H9 (cell line): ENCODE measurements around the gene WAPL. TPM values are rescaled to one million over a fixed set of nuclear protein-coding genes. Genes with fewer than 3 reads are reported as not detected.

Experiments
- DNase-seq: peaks from one replicate; pipeline ENCODE4 v3.0.0-alpha.2; 2017
- H2AFZ ChIP-seq: one replicate; pipeline ENCODE4 v1.6.1; 2013; ENCODE audit warnings: mild to moderate bottlenecking, low read length, control low read depth, moderate library complexity
- H2AK5ac ChIP-seq: 2 replicates; pipeline ENCODE4 v1.6.1; 2013; ENCODE audit warnings: low read length, control low read depth, mixed read lengths; ENCODE audit not compliant: insufficient read length
- H2BK120ac ChIP-seq: one replicate; pipeline ENCODE4 v1.6.1; 2013; ENCODE audit warnings: low read depth, mild to moderate bottlenecking, low read length, control low read depth, inconsistent platforms; ENCODE audit not compliant: poor library complexity, severe bottlenecking
- H2BK12ac ChIP-seq: 2 replicates; pipeline ENCODE4 v1.6.1; 2013; ENCODE audit warnings: low read length, control low read depth, mixed read lengths, low read depth; ENCODE audit not compliant: insufficient read length
- H2BK15ac ChIP-seq: 2 replicates; pipeline ENCODE4 v1.6.1; 2013; ENCODE audit warnings: low read depth, low read length, control low read depth
- H2BK20ac ChIP-seq: one replicate; pipeline ENCODE4 v1.6.1; 2013; ENCODE audit warnings: low read depth, mild to moderate bottlenecking, low read length, control low read depth, inconsistent platforms; ENCODE audit not compliant: poor library complexity, severe bottlenecking
- H2BK5ac ChIP-seq: 2 replicates; pipeline ENCODE4 v1.6.1; 2013; ENCODE audit warnings: low read length, control low read depth, mixed read lengths; ENCODE audit not compliant: insufficient read length
- H3K14ac ChIP-seq: 2 replicates; pipeline ENCODE4 v1.6.1; 2013; ENCODE audit warnings: low read length, control low read depth; ENCODE audit not compliant: insufficient read depth
- H3K18ac ChIP-seq: 2 replicates; pipeline ENCODE4 v1.6.1; 2013; ENCODE audit warnings: low read depth, mild to moderate bottlenecking, mixed read lengths, low read length, control low read depth; ENCODE audit not compliant: insufficient read length
- H3K23ac ChIP-seq: 2 replicates; pipeline ENCODE4 v1.6.1; 2013; ENCODE audit warnings: low read length, control low read depth, mixed read lengths, low read depth; ENCODE audit not compliant: insufficient read length
- H3K23me2 ChIP-seq: 2 replicates; pipeline ENCODE4 v1.6.1; 2013; ENCODE audit warnings: low read depth, mild to moderate bottlenecking, mixed read lengths, low read length, control low read depth; ENCODE audit not compliant: insufficient read length, poor library complexity, severe bottlenecking
- H3K27ac ChIP-seq: 2 replicates; pipeline ENCODE4 v1.5.1; 2013; ENCODE audit warnings: low read length, control low read depth, mixed read lengths, low read depth; ENCODE audit not compliant: insufficient read length
- H3K27me3 ChIP-seq: 2 replicates; pipeline ENCODE4 v1.6.1; 2013; ENCODE audit warnings: low read length, control low read depth, inconsistent platforms; ENCODE audit not compliant: insufficient read depth
- H3K4ac ChIP-seq: 2 replicates; pipeline ENCODE4 v1.6.1; 2013; ENCODE audit warnings: low read depth, mild to moderate bottlenecking, control low read depth, inconsistent platforms, low read length, moderate library complexity
- H3K4me1 ChIP-seq: 2 replicates; pipeline ENCODE4 v1.6.1; 2013; ENCODE audit warnings: low read length, control low read depth, inconsistent platforms; ENCODE audit not compliant: insufficient read depth
- H3K4me2 ChIP-seq: 2 replicates; pipeline ENCODE4 v1.6.1; 2013; ENCODE audit warnings: low read length, control low read depth, mixed read lengths; ENCODE audit not compliant: insufficient read length, insufficient read depth
- H3K56ac ChIP-seq: 2 replicates; pipeline ENCODE4 v1.6.1; 2013; ENCODE audit warnings: low read depth, mild to moderate bottlenecking, mixed read lengths, low read length, control low read depth; ENCODE audit not compliant: insufficient read length
- H3K79me1 ChIP-seq: 2 replicates; pipeline ENCODE4 v1.6.1; 2013; ENCODE audit warnings: low read depth, mild to moderate bottlenecking, moderate library complexity, low read length, control low read depth, inconsistent platforms; ENCODE audit not compliant: insufficient read depth, poor library complexity, severe bottlenecking
- H3K79me2 ChIP-seq: 2 replicates; pipeline ENCODE4 v1.6.1; 2013; ENCODE audit warnings: low read length, control low read depth, inconsistent platforms; ENCODE audit not compliant: insufficient read depth
- H3K9ac ChIP-seq: 2 replicates; pipeline ENCODE4 v1.6.1; 2013; ENCODE audit warnings: low read length, control low read depth, mixed read lengths; ENCODE audit not compliant: insufficient read length; ENCODE audit errors: extremely low read depth
- H3K9me3 ChIP-seq: one replicate; pipeline ENCODE4 v1.6.1; 2013; ENCODE audit warnings: low read depth, low read length, inconsistent platforms; ENCODE audit not compliant: control insufficient read depth
- H3T11ph ChIP-seq: one replicate; pipeline ENCODE4 v1.6.1; 2013; ENCODE audit warnings: mild to moderate bottlenecking, low read length, control low read depth, inconsistent platforms
- H4K20me1 ChIP-seq: one replicate; pipeline ENCODE4 v1.6.1; 2013; ENCODE audit not compliant: control insufficient read depth, insufficient read length, insufficient read depth
- H4K5ac ChIP-seq: 2 replicates; pipeline ENCODE4 v1.6.1; 2013; ENCODE audit warnings: low read depth, mild to moderate bottlenecking, mixed read lengths, low read length, control low read depth; ENCODE audit not compliant: insufficient read length
- H4K8ac ChIP-seq: replicated peaks from 2 replicates; pipeline ENCODE4 v1.6.1; 2013; ENCODE audit warnings: low read length, control low read depth, mixed read lengths, low read depth; ENCODE audit not compliant: insufficient read length
- H4K91ac ChIP-seq: 2 replicates; pipeline ENCODE4 v1.6.1; 2013; ENCODE audit warnings: low read depth, mild to moderate bottlenecking, moderate library complexity, mixed read lengths, low read length, control low read depth; ENCODE audit not compliant: insufficient read length
- H3K27ac Mint-ChIP-seq, 3 experiments: 2 replicates in 2 of 3; 3 replicates in 1 of 3; pipeline ENCODE4 v1.8.0; 2020 to 2021; ENCODE audit warnings: mixed read lengths in 3 of 3, mild to moderate bottlenecking in 1 of 3, moderate library complexity in 1 of 3
- H3K27me3 Mint-ChIP-seq: 2 replicates; pipeline ENCODE4 v1.8.0; 2021; ENCODE audit warnings: low read depth, mild to moderate bottlenecking, moderate library complexity, mixed read lengths
- H3K36me3 Mint-ChIP-seq, 3 experiments: 2 replicates in 2 of 3; 3 replicates in 1 of 3; pipeline ENCODE4 v1.8.0; 2020 to 2021; ENCODE audit warnings: low read depth in 3 of 3, mixed read lengths in 3 of 3; ENCODE audit not compliant: insufficient read depth in 1 of 3
- H3K4me1 Mint-ChIP-seq, 2 experiments: 2 replicates each; pipeline ENCODE4 v1.8.0; 2020; ENCODE audit warnings: mixed read lengths in 2 of 2
- H3K4me3 Mint-ChIP-seq, 2 experiments: 2 replicates in 1 of 2; 3 replicates in 1 of 2; pipeline ENCODE4 v1.8.0; 2020 to 2021; ENCODE audit warnings: mild to moderate bottlenecking in 2 of 2, mixed read lengths in 2 of 2, moderate library complexity in 1 of 2
- H3K9me3 Mint-ChIP-seq, 2 experiments: 2 replicates in 1 of 2; 3 replicates in 1 of 2; pipeline ENCODE4 v1.8.0; 2020; ENCODE audit warnings: mild to moderate bottlenecking in 2 of 2, mixed read lengths in 2 of 2, moderate library complexity in 1 of 2
- WGBS: extraction: QIAGEN DNeasy Blood & Tissue Kit; methylation state at CpG from one replicate; pipeline ENCODE4 v1.1.7; 2013; ENCODE audit warnings: missing lambda C conversion rate, low lambda C conversion rate, mixed read lengths; ENCODE audit not compliant: insufficient read length; ENCODE audit errors: extremely low coverage; 5-methylcytosine and 5-hydroxymethylcytosine counted together
- total RNA-seq: library from RNA; stranded (reverse); gene quantifications from 2 replicates; pipeline ENCODE4 v1.2.1, GENCODE V29; 2021
- TF ChIP-seq, protein P1 (sequence below): fragments of 200-600 bp; sonication (generic); conservative IDR thresholded peaks from 3 replicates; pipeline ENCODE4 v1.8.0; 2021; ENCODE audit warnings: antibody characterized with exemption, mild to moderate bottlenecking

Gene WAPL
- total RNA-seq, 1 experiment from 2014 or later: 61.4 TPM

DNA sequence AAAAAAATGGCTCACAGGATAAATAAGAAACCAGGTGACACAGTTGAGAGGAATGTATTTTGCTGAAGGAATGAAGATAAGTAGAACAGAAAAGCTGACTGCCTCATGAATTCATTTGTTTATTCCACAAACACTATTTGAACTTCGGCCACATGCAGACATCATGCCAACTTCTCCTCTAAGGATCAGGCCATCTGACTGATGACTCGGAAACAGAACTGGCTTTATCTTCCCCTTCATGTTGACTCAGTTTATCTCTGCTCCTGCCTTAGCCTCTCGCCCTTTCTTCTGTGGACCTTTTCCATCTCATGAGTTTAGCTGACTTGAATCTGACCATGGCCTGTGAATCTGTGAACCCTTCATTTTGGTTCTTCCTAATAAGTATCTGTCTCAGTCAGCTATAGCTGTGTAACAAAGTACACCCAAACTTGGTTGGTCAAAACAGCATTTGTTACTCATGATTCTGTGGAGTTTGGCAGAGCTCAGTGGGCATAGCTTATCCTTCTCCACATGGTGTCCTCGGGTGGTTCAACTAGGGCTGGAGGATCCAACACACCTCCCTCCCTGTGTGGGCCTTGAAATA is 111.0 kb downstream of the WAPL start:
- Histone ChIP-seq H2AK5ac (no peak overlapping the region), H4K91ac (no peak overlapping the region), H3T11ph (no peak overlapping the region), H3K9ac (no peak overlapping the region), H3K27me3 (no peaks in the 10 kb centered on the region), H2AFZ (no peak overlapping the region), H2BK20ac (no peak overlapping the region), H3K56ac (no peak overlapping the region), H3K4ac (no peak overlapping the region), H3K18ac (no peak overlapping the region), H2BK12ac (no peak overlapping the region), H2BK120ac (no peak overlapping the region), H3K79me1 (no peaks in the 10 kb centered on the region), H3K23ac (no peak overlapping the region), H3K79me2 (no peaks in the 10 kb centered on the region), H2BK15ac (no peak overlapping the region), H4K5ac (no peak overlapping the region), H3K4me1 (no peaks in the 10 kb centered on the region), H4K20me1 (no peaks in the 10 kb centered on the region), H3K27ac (no peak overlapping the region), H2BK5ac (no peak overlapping the region), H4K8ac (no peak overlapping the region), H3K9me3 (no peaks in the 10 kb centered on the region), H3K14ac (no peak overlapping the region), H3K23me2 (no peaks in the 10 kb centered on the region), H3K4me2 (no peak overlapping the region)
- Mint-ChIP-seq H3K27ac (no peak overlapping the region), H3K9me3 (peaks cover 0 to 2% of the 10 kb centered on the region in 2 experiments; a peak in 2 of 5 replicates), H3K36me3 (peaks cover 0 to under 1% (median 0%) of the 10 kb centered on the region in 3 experiments; a peak in 1 of 7 replicates), H3K27me3 (no peaks in the 10 kb centered on the region; the same call in 1 of the 2 replicates), H3K4me1 (peaks cover 0 to 2% of the 10 kb centered on the region in 2 experiments; a peak in 2 of 4 replicates), H3K4me3 (no peak overlapping the region)
- WGBS: no CpG with 5 or more reads among the region's 4 CpGs
- TF ChIP-seq, protein P1, sequence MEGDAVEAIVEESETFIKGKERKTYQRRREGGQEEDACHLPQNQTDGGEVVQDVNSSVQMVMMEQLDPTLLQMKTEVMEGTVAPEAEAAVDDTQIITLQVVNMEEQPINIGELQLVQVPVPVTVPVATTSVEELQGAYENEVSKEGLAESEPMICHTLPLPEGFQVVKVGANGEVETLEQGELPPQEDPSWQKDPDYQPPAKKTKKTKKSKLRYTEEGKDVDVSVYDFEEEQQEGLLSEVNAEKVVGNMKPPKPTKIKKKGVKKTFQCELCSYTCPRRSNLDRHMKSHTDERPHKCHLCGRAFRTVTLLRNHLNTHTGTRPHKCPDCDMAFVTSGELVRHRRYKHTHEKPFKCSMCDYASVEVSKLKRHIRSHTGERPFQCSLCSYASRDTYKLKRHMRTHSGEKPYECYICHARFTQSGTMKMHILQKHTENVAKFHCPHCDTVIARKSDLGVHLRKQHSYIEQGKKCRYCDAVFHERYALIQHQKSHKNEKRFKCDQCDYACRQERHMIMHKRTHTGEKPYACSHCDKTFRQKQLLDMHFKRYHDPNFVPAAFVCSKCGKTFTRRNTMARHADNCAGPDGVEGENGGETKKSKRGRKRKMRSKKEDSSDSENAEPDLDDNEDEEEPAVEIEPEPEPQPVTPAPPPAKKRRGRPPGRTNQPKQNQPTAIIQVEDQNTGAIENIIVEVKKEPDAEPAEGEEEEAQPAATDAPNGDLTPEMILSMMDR: no peak
- DNase-seq: no peak
